H9 (cell line): ENCODE measurements around the gene F11R. TPM values are rescaled to one million over a fixed set of nuclear protein-coding genes. Genes with fewer than 3 reads are reported as not detected.

Experiments used
- DNase-seq: peaks from one replicate; pipeline ENCODE4 v3.0.0-alpha.2; 2017
- H2AFZ ChIP-seq: one replicate; pipeline ENCODE4 v1.6.1; 2013; ENCODE audit warnings: mild to moderate bottlenecking, low read length, control low read depth, moderate library complexity
- H2AK5ac ChIP-seq: 2 replicates; pipeline ENCODE4 v1.6.1; 2013; ENCODE audit warnings: low read length, control low read depth, mixed read lengths; ENCODE audit not compliant: insufficient read length
- H2BK120ac ChIP-seq: one replicate; pipeline ENCODE4 v1.6.1; 2013; ENCODE audit warnings: low read depth, mild to moderate bottlenecking, low read length, control low read depth, inconsistent platforms; ENCODE audit not compliant: poor library complexity, severe bottlenecking
- H2BK12ac ChIP-seq: 2 replicates; pipeline ENCODE4 v1.6.1; 2013; ENCODE audit warnings: low read length, control low read depth, mixed read lengths, low read depth; ENCODE audit not compliant: insufficient read length
- H2BK15ac ChIP-seq: 2 replicates; pipeline ENCODE4 v1.6.1; 2013; ENCODE audit warnings: low read depth, low read length, control low read depth
- H2BK20ac ChIP-seq: one replicate; pipeline ENCODE4 v1.6.1; 2013; ENCODE audit warnings: low read depth, mild to moderate bottlenecking, low read length, control low read depth, inconsistent platforms; ENCODE audit not compliant: poor library complexity, severe bottlenecking
- H2BK5ac ChIP-seq: 2 replicates; pipeline ENCODE4 v1.6.1; 2013; ENCODE audit warnings: low read length, control low read depth, mixed read lengths; ENCODE audit not compliant: insufficient read length
- H3K14ac ChIP-seq: 2 replicates; pipeline ENCODE4 v1.6.1; 2013; ENCODE audit warnings: low read length, control low read depth; ENCODE audit not compliant: insufficient read depth
- H3K18ac ChIP-seq: 2 replicates; pipeline ENCODE4 v1.6.1; 2013; ENCODE audit warnings: low read depth, mild to moderate bottlenecking, mixed read lengths, low read length, control low read depth; ENCODE audit not compliant: insufficient read length
- H3K23ac ChIP-seq: 2 replicates; pipeline ENCODE4 v1.6.1; 2013; ENCODE audit warnings: low read length, control low read depth, mixed read lengths, low read depth; ENCODE audit not compliant: insufficient read length
- H3K23me2 ChIP-seq: 2 replicates; pipeline ENCODE4 v1.6.1; 2013; ENCODE audit warnings: low read depth, mild to moderate bottlenecking, mixed read lengths, low read length, control low read depth; ENCODE audit not compliant: insufficient read length, poor library complexity, severe bottlenecking
- H3K27ac ChIP-seq: 2 replicates; pipeline ENCODE4 v1.5.1; 2013; ENCODE audit warnings: low read length, control low read depth, mixed read lengths, low read depth; ENCODE audit not compliant: insufficient read length
- H3K27me3 ChIP-seq: 2 replicates; pipeline ENCODE4 v1.6.1; 2013; ENCODE audit warnings: low read length, control low read depth, inconsistent platforms; ENCODE audit not compliant: insufficient read depth
- H3K4ac ChIP-seq: 2 replicates; pipeline ENCODE4 v1.6.1; 2013; ENCODE audit warnings: low read depth, mild to moderate bottlenecking, control low read depth, inconsistent platforms, low read length, moderate library complexity
- H3K4me1 ChIP-seq: 2 replicates; pipeline ENCODE4 v1.6.1; 2013; ENCODE audit warnings: low read length, control low read depth, inconsistent platforms; ENCODE audit not compliant: insufficient read depth
- H3K4me2 ChIP-seq: 2 replicates; pipeline ENCODE4 v1.6.1; 2013; ENCODE audit warnings: low read length, control low read depth, mixed read lengths; ENCODE audit not compliant: insufficient read length, insufficient read depth
- H3K56ac ChIP-seq: 2 replicates; pipeline ENCODE4 v1.6.1; 2013; ENCODE audit warnings: low read depth, mild to moderate bottlenecking, mixed read lengths, low read length, control low read depth; ENCODE audit not compliant: insufficient read length
- H3K79me1 ChIP-seq: 2 replicates; pipeline ENCODE4 v1.6.1; 2013; ENCODE audit warnings: low read depth, mild to moderate bottlenecking, moderate library complexity, low read length, control low read depth, inconsistent platforms; ENCODE audit not compliant: insufficient read depth, poor library complexity, severe bottlenecking
- H3K79me2 ChIP-seq: 2 replicates; pipeline ENCODE4 v1.6.1; 2013; ENCODE audit warnings: low read length, control low read depth, inconsistent platforms; ENCODE audit not compliant: insufficient read depth
- H3K9ac ChIP-seq: 2 replicates; pipeline ENCODE4 v1.6.1; 2013; ENCODE audit warnings: low read length, control low read depth, mixed read lengths; ENCODE audit not compliant: insufficient read length; ENCODE audit errors: extremely low read depth
- H3K9me3 ChIP-seq: one replicate; pipeline ENCODE4 v1.6.1; 2013; ENCODE audit warnings: low read depth, low read length, inconsistent platforms; ENCODE audit not compliant: control insufficient read depth
- H3T11ph ChIP-seq: one replicate; pipeline ENCODE4 v1.6.1; 2013; ENCODE audit warnings: mild to moderate bottlenecking, low read length, control low read depth, inconsistent platforms
- H4K20me1 ChIP-seq: one replicate; pipeline ENCODE4 v1.6.1; 2013; ENCODE audit not compliant: control insufficient read depth, insufficient read length, insufficient read depth
- H4K5ac ChIP-seq: 2 replicates; pipeline ENCODE4 v1.6.1; 2013; ENCODE audit warnings: low read depth, mild to moderate bottlenecking, mixed read lengths, low read length, control low read depth; ENCODE audit not compliant: insufficient read length
- H4K8ac ChIP-seq: replicated peaks from 2 replicates; pipeline ENCODE4 v1.6.1; 2013; ENCODE audit warnings: low read length, control low read depth, mixed read lengths, low read depth; ENCODE audit not compliant: insufficient read length
- H4K91ac ChIP-seq: 2 replicates; pipeline ENCODE4 v1.6.1; 2013; ENCODE audit warnings: low read depth, mild to moderate bottlenecking, moderate library complexity, mixed read lengths, low read length, control low read depth; ENCODE audit not compliant: insufficient read length
- H3K27ac Mint-ChIP-seq, 3 experiments: 2 replicates in 2 of 3; 3 replicates in 1 of 3; pipeline ENCODE4 v1.8.0; 2020 to 2021; ENCODE audit warnings: mixed read lengths in 3 of 3, mild to moderate bottlenecking in 1 of 3, moderate library complexity in 1 of 3
- H3K27me3 Mint-ChIP-seq: 2 replicates; pipeline ENCODE4 v1.8.0; 2021; ENCODE audit warnings: low read depth, mild to moderate bottlenecking, moderate library complexity, mixed read lengths
- H3K36me3 Mint-ChIP-seq, 3 experiments: 2 replicates in 2 of 3; 3 replicates in 1 of 3; pipeline ENCODE4 v1.8.0; 2020 to 2021; ENCODE audit warnings: low read depth in 3 of 3, mixed read lengths in 3 of 3; ENCODE audit not compliant: insufficient read depth in 1 of 3
- H3K4me1 Mint-ChIP-seq, 2 experiments: 2 replicates each; pipeline ENCODE4 v1.8.0; 2020; ENCODE audit warnings: mixed read lengths in 2 of 2
- H3K4me3 Mint-ChIP-seq, 2 experiments: 2 replicates in 1 of 2; 3 replicates in 1 of 2; pipeline ENCODE4 v1.8.0; 2020 to 2021; ENCODE audit warnings: mild to moderate bottlenecking in 2 of 2, mixed read lengths in 2 of 2, moderate library complexity in 1 of 2
- H3K9me3 Mint-ChIP-seq, 2 experiments: 2 replicates in 1 of 2; 3 replicates in 1 of 2; pipeline ENCODE4 v1.8.0; 2020; ENCODE audit warnings: mild to moderate bottlenecking in 2 of 2, mixed read lengths in 2 of 2, moderate library complexity in 1 of 2
- WGBS: extraction: QIAGEN DNeasy Blood & Tissue Kit; methylation state at CpG from one replicate; pipeline ENCODE4 v1.1.7; 2013; ENCODE audit warnings: missing lambda C conversion rate, low lambda C conversion rate, mixed read lengths; ENCODE audit not compliant: insufficient read length; ENCODE audit errors: extremely low coverage; 5-methylcytosine and 5-hydroxymethylcytosine counted together
- total RNA-seq: library from RNA; stranded (reverse); gene quantifications from 2 replicates; pipeline ENCODE4 v1.2.1, GENCODE V29; 2021
- TF ChIP-seq, protein P1 (sequence below): fragments of 200-600 bp; sonication (generic); conservative IDR thresholded peaks from 3 replicates; pipeline ENCODE4 v1.8.0; 2021; ENCODE audit warnings: antibody characterized with exemption, mild to moderate bottlenecking

F11R gene
- total RNA-seq, 1 experiment from 2014 or later = 174 TPM

GRCh38 chr1:161021165-161021969 is 415 bp upstream of the F11R start:
- Histone ChIP-seq H2BK12ac (no peak overlapping the region), H3K79me1 (no peaks in the 10 kb centered on the region), H3K4me2 (peak overlapping the region; percentile 89), H3K9ac (peak overlapping the region; percentile 48), H2AFZ (no peak overlapping the region), H3K23ac (no peak overlapping the region), H3K79me2 (peaks cover 34% of the 10 kb centered on the region), H2BK120ac (no peak overlapping the region), H3K56ac (no peak overlapping the region), H2AK5ac (no peak overlapping the region), H4K91ac (no peak overlapping the region), H3K14ac (no peak overlapping the region; the same call in 1 of the 2 replicates), H4K5ac (no peak overlapping the region), H3K4me1 (peaks cover 13% of the 10 kb centered on the region), H3K23me2 (peaks cover 8% of the 10 kb centered on the region), H4K8ac (no peak overlapping the region), H2BK5ac (no peak overlapping the region), H3K9me3 (no peaks in the 10 kb centered on the region), H3K4ac (no peak overlapping the region), H3T11ph (no peak overlapping the region), H4K20me1 (no peaks in the 10 kb centered on the region), H3K27ac (peak overlapping the region; percentile 84), H3K27me3 (no peaks in the 10 kb centered on the region), H2BK15ac (no peak overlapping the region), H3K18ac (no peak overlapping the region), H2BK20ac (no peak overlapping the region)
- H3K27ac Mint-ChIP-seq = peak overlapping the region; percentile 98 to 100 (median 99)
- TF ChIP-seq, protein P1, sequence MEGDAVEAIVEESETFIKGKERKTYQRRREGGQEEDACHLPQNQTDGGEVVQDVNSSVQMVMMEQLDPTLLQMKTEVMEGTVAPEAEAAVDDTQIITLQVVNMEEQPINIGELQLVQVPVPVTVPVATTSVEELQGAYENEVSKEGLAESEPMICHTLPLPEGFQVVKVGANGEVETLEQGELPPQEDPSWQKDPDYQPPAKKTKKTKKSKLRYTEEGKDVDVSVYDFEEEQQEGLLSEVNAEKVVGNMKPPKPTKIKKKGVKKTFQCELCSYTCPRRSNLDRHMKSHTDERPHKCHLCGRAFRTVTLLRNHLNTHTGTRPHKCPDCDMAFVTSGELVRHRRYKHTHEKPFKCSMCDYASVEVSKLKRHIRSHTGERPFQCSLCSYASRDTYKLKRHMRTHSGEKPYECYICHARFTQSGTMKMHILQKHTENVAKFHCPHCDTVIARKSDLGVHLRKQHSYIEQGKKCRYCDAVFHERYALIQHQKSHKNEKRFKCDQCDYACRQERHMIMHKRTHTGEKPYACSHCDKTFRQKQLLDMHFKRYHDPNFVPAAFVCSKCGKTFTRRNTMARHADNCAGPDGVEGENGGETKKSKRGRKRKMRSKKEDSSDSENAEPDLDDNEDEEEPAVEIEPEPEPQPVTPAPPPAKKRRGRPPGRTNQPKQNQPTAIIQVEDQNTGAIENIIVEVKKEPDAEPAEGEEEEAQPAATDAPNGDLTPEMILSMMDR = no peak
- DNase-seq = peak; percentile 100
- H3K9me3 Mint-ChIP-seq = no peaks in the 10 kb centered on the region; a peak in 1 of 5 replicates
- peaks cover 5 to 11% (median 8%) of the 10 kb centered on the region in 3 experiments; a peak in 4 of 7 replicates for H3K36me3 Mint-ChIP-seq
- H3K27me3 Mint-ChIP-seq = no peaks in the 10 kb centered on the region
- WGBS = no CpG with 5 or more reads among the region's 34 CpGs
- H3K4me1 Mint-ChIP-seq = peaks cover 48 to 57% of the 10 kb centered on the region in 2 experiments
- peak overlapping the region; percentile 87 to 96 for H3K4me3 Mint-ChIP-seq
